ENCODE data around the gene ECHS1. TPM values are rescaled to one million over a fixed set of nuclear protein-coding genes. Genes with fewer than 3 reads are reported as not detected.
"Not testable (repeated sequence)": the region's sequence is repeated elsewhere in the genome, so short reads cannot be mapped to it uniquely, and the experiment has no call there.

Gene ECHS1
- total and polyA plus RNA-seq, 9 donors: 27.2 to 102 (median 68.9) TPM

DNA sequence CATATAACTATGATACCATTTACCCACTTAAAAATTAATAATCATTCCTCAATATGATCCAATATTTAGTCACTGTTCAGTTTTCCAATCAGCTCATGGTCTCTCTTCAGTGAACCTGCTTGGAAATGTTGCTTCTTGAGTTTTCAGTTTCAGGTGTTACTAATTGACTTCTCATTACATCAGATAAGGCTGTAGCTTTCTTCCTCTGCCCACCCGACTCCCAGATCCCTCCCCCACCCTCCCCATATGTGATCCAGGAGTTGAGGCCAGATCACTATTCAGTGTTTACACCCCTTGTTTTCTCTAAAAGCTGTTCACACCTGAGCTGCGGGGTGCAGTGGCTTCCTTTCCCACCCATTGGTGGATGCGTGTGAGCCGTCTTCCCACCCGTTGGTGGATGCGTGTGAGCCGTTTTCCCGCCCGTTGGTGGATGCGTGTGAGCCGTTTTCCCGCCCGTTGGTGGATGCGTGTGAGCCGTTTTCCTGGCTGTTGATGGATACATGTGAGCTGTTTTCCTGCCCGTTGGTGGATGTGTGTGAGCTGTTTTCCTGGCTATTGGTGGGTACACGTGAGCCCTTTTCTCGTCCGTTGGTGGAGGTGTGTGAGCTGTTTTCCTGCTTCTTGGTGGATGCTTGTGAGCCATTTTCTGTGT is 17.6 kb upstream of the ECHS1 start:
- peaks cover 4% of the 10 kb centered on the region for H3K4me1 ChIP-seq (ENCODE audit: insufficient read depth)
- no peak overlapping the region for H3K27ac ChIP-seq
- H3K36me3 ChIP-seq: no peaks in the 10 kb centered on the region
- no peak for TF ChIP-seq EP300 (IDR thresholded peaks at IDR 0.05)
- TF ChIP-seq, protein P1, sequence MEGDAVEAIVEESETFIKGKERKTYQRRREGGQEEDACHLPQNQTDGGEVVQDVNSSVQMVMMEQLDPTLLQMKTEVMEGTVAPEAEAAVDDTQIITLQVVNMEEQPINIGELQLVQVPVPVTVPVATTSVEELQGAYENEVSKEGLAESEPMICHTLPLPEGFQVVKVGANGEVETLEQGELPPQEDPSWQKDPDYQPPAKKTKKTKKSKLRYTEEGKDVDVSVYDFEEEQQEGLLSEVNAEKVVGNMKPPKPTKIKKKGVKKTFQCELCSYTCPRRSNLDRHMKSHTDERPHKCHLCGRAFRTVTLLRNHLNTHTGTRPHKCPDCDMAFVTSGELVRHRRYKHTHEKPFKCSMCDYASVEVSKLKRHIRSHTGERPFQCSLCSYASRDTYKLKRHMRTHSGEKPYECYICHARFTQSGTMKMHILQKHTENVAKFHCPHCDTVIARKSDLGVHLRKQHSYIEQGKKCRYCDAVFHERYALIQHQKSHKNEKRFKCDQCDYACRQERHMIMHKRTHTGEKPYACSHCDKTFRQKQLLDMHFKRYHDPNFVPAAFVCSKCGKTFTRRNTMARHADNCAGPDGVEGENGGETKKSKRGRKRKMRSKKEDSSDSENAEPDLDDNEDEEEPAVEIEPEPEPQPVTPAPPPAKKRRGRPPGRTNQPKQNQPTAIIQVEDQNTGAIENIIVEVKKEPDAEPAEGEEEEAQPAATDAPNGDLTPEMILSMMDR (IDR thresholded peaks at IDR 0.05): no peak
- no peak for TF ChIP-seq POLR2A (IDR thresholded peaks at IDR 0.05)
- peak in 1 of 5 donors; percentile 17 for DNase-seq
- H3K27me3 ChIP-seq: no peaks in the 10 kb centered on the region
- H3K4me3 ChIP-seq: no peak overlapping the region
- 86 to 88% (median 87%) methylated on average over 19 of the region's 19 CpGs for WGBS, 3 donors
- intact Hi-C loops (cut with DNase I): no loop called here
- no peaks in the 10 kb centered on the region for H3K9me3 ChIP-seq

DNA sequence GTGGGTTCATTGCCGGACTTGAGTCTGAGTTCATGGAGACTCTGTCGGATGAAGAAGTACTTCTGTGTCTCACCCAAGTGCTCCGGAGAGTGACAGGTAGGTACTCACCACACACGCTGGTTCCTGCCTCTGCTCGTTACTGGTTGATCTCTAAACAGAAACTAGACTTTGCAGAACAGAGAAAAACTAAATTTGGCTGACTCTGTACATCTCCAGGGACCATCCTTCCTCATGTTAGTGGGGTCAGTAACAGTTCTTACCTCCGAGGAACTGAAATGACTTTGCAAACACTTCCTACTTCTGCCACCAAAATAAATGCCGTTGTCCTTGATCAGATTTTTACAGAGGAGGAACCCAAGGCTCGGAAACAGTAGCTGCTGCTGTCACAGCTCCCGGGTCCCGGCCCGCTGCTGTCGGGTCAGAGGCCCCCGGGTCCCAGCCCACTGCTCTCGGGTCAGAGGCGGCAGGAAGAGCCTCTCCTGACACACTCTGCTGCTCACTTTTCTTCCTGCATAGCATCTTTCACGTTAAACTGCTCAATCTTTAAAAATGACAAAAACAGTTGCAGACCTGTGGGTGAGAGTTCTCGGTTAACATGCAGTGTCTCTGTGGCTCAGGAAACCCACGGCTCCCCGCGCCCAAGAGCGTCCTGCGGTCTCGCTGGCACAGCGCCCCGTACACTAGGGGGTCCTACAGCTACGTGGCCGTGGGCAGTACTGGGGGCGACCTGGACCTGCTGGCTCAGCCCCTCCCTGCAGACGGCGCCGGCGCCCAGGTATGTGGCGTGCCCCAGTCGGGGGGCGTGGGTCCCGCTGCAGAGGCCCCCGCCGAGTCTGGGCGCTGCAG is 16.0 kb upstream of the ECHS1 start:
- WGBS, 3 donors: 89 to 93% (median 89%) methylated on average over 39 of the region's 39 CpGs
- H3K36me3 ChIP-seq: no peaks in the 10 kb centered on the region
- no peak overlapping the region for H3K4me3 ChIP-seq
- no peaks in the 10 kb centered on the region for H3K27me3 ChIP-seq
- H3K9me3 ChIP-seq: no peaks in the 10 kb centered on the region
- H3K27ac ChIP-seq: no peak overlapping the region
- intact Hi-C loops (cut with DNase I): no loop called here
- TF ChIP-seq EP300 (IDR thresholded peaks at IDR 0.05) (no peak), POLR2A (IDR thresholded peaks at IDR 0.05) (no peak)
- TF ChIP-seq, protein P1 (IDR thresholded peaks at IDR 0.05): no peak
- peak in 2 of 5 donors; percentile 10 to 25 for DNase-seq
- peaks cover 1% of the 10 kb centered on the region for H3K4me1 ChIP-seq (ENCODE audit: insufficient read depth)

GRCh38 chr10:133388236-133388972 is 15.2 kb upstream of the ECHS1 start:
- Histone ChIP-seq H3K27me3 (no peaks in the 10 kb centered on the region), H3K36me3 (no peaks in the 10 kb centered on the region), H3K4me3 (no peak overlapping the region), H3K27ac (no peak overlapping the region), H3K9me3 (no peaks in the 10 kb centered on the region), H3K4me1 (ENCODE audit: insufficient read depth) (peaks cover 1% of the 10 kb centered on the region)
- no peak for TF ChIP-seq EP300 (IDR thresholded peaks at IDR 0.05)
- no peak for TF ChIP-seq POLR2A (IDR thresholded peaks at IDR 0.05)
- TF ChIP-seq, protein P1 (IDR thresholded peaks at IDR 0.05): no peak
- intact Hi-C loops (cut with DNase I): no loop called here
- peak in 2 of 5 donors; percentile 4 to 11 for DNase-seq
- 82 to 88% (median 84%) methylated on average over 17 of the region's 17 CpGs for whole genome bisulfite sequencing, 3 donors

- WGBS, 3 donors: 96 to 100% (median 97%) methylated on average over 4 of the region's 4 CpGs
- H3K4me3 ChIP-seq; H3K9me3 ChIP-seq; H3K27ac ChIP-seq; intact Hi-C loops (cut with DNase I); H3K4me1 ChIP-seq (ENCODE audit: insufficient read depth); H3K27me3 ChIP-seq; H3K36me3 ChIP-seq: not testable (repeated sequence)
- DNase-seq: peak in 1 of 5 donors; percentile 9
Measured at GRCh38 chr10:133386951-133387350, 13.8 kb upstream of the ECHS1 start.
